HEK293 (cell line): ENCODE data around the gene NRSN2.

Source experiments
- CTCF ChIA-PET: fragments of 350-600 bp; formaldehyde crosslinking; extraction: SDS; loops from one replicate; lab custom pipeline; 2021; ENCODE audit warnings: antibody characterized with exemption; lab: Yijun Ruan, JAX
- POLR2A ChIA-PET: fragments of 300-600 bp; formaldehyde crosslinking; extraction: SDS; loops from one replicate; lab custom pipeline; 2020; ENCODE audit warnings: antibody characterized with exemption, inconsistent platforms; lab: Yijun Ruan, JAX
- H3K27ac ChIP-seq: fragments of 200-500 bp; sonication (Bioruptor generic); 2 replicates; pipeline ENCODE4 v1.5.1; 2014; ENCODE audit warnings: low read depth, low read length, control low read depth, inconsistent platforms; ENCODE audit errors: extremely low read depth
- H3K36me3 ChIP-seq, 2 experiments: fragments of 200-500 bp in 1 of 2; sonication (Bioruptor generic) in 1 of 2; 1 replicate in 1 of 2; 2 replicates in 1 of 2; pipeline ENCODE4 v1.5.1; 2014 to 2017; ENCODE audit warnings: inconsistent platforms in 2 of 2, low read length in 2 of 2; ENCODE audit not compliant: control insufficient read depth in 2 of 2, insufficient read depth in 1 of 2
- H3K4me1 ChIP-seq: fragments of 200-500 bp; sonication (Bioruptor generic); 2 replicates; pipeline ENCODE4 v1.5.1; 2014; ENCODE audit warnings: mild to moderate bottlenecking, low read length, inconsistent platforms; ENCODE audit not compliant: control insufficient read depth, insufficient read depth
- H3K4me3 ChIP-seq: 2 replicates; pipeline ENCODE4 v1.5.1; 2011; ENCODE audit warnings: low read depth, mild to moderate bottlenecking, control low read depth, low read length, moderate library complexity
- H3K9me3 ChIP-seq: fragments of 200-500 bp; sonication (Bioruptor generic); 2 replicates; pipeline ENCODE4 v1.5.1; 2014; ENCODE audit warnings: low read depth, low read length, inconsistent platforms; ENCODE audit not compliant: control insufficient read depth, insufficient read depth
- BCL11B ChIP-seq: fragments of 450-650 bp; formaldehyde crosslinking; IDR thresholded peaks from 2 replicates; pipeline ENCODE4 v1.5.1; 2016; ENCODE audit warnings: low read depth, missing biosample characterization, missing genetic modification characterization
- ELK4 ChIP-seq: IDR thresholded peaks from 2 replicates; pipeline ENCODE4 v1.6.1; 2011; ENCODE audit warnings: mild to moderate bottlenecking, low read depth, low read length, borderline replicate concordance
- GLI4 ChIP-seq: fragments of 450-650 bp; formaldehyde crosslinking; IDR thresholded peaks from 2 replicates; pipeline ENCODE4 v1.5.1; 2016; ENCODE audit warnings: missing biosample characterization, missing genetic modification characterization
- GLIS1 ChIP-seq: fragments of 450-650 bp; formaldehyde crosslinking; IDR thresholded peaks from 2 replicates; pipeline ENCODE4 v1.5.1; 2016; ENCODE audit warnings: missing biosample characterization, missing genetic modification characterization
- MYNN ChIP-seq: fragments of 450-650 bp; formaldehyde crosslinking; IDR thresholded peaks from 2 replicates; pipeline ENCODE4 v1.5.1; 2016; ENCODE audit warnings: missing biosample characterization, missing genetic modification characterization, borderline replicate concordance
- MZF1 ChIP-seq: fragments of 450-650 bp; formaldehyde crosslinking; IDR thresholded peaks from 2 replicates; pipeline ENCODE4 v1.5.1; 2017; ENCODE audit warnings: missing biosample characterization, missing genetic modification characterization, borderline replicate concordance
- SP7 ChIP-seq: fragments of 450-650 bp; formaldehyde crosslinking; IDR thresholded peaks from 2 replicates; pipeline ENCODE4 v1.5.1; 2016; ENCODE audit warnings: missing biosample characterization, missing genetic modification characterization
- YY1 ChIP-seq: fragments of 450-650 bp; formaldehyde crosslinking; IDR thresholded peaks from 2 replicates; pipeline ENCODE4 v1.5.1; 2018; ENCODE audit warnings: missing biosample characterization, missing genetic modification characterization
- ZBTB48 ChIP-seq: fragments of 450-650 bp; formaldehyde crosslinking; IDR thresholded peaks from 2 replicates; pipeline ENCODE4 v1.5.1; 2016; ENCODE audit warnings: missing biosample characterization, missing genetic modification characterization
- ZIC2 ChIP-seq: fragments of 450-650 bp; formaldehyde crosslinking; IDR thresholded peaks from 2 replicates; pipeline ENCODE4 v1.5.1; 2016; ENCODE audit warnings: missing biosample characterization, missing genetic modification characterization
- ZNF23 ChIP-seq: fragments of 450-650 bp; formaldehyde crosslinking; IDR thresholded peaks from 2 replicates; pipeline ENCODE4 v1.5.1; 2016; ENCODE audit warnings: missing biosample characterization, missing genetic modification characterization, borderline replicate concordance
- ZNF354C ChIP-seq: fragments of 450-650 bp; formaldehyde crosslinking; IDR thresholded peaks from 2 replicates; pipeline ENCODE4 v1.5.1; 2016; ENCODE audit warnings: missing biosample characterization, missing genetic modification characterization, low read depth, borderline replicate concordance
- ZNF624 ChIP-seq: fragments of 450-650 bp; formaldehyde crosslinking; IDR thresholded peaks from 2 replicates; pipeline ENCODE4 v1.5.1; 2017; ENCODE audit warnings: missing biosample characterization, missing genetic modification characterization
- ZNF639 ChIP-seq: fragments of 450-650 bp; formaldehyde crosslinking; IDR thresholded peaks from 2 replicates; pipeline ENCODE4 v1.5.1; 2016; ENCODE audit warnings: missing biosample characterization, missing genetic modification characterization
- ZNF645 ChIP-seq: fragments of 450-650 bp; formaldehyde crosslinking; IDR thresholded peaks from 2 replicates; pipeline ENCODE4; 2016; ENCODE audit warnings: missing biosample characterization, missing genetic modification characterization
- ZNF76 ChIP-seq: fragments of 450-650 bp; formaldehyde crosslinking; IDR thresholded peaks from 2 replicates; pipeline ENCODE4; 2016; ENCODE audit warnings: low read depth, missing biosample characterization, missing genetic modification characterization, borderline replicate concordance
- TF ChIP-seq, protein P1 (sequence below): fragments of 450-650 bp; formaldehyde crosslinking; IDR thresholded peaks from 2 replicates; pipeline ENCODE4 v1.5.1; 2016; ENCODE audit warnings: missing biosample characterization, missing genetic modification characterization, low read depth
- TF ChIP-seq, protein P2 (sequence below): fragments of 450-650 bp; formaldehyde crosslinking; IDR thresholded peaks from 2 replicates; pipeline ENCODE4 v1.5.1; 2017; ENCODE audit warnings: missing biosample characterization, missing genetic modification characterization

NRSN2 gene

GRCh38 chr20:300345-300990 is 46.4 kb upstream of the NRSN2 start (continued):
- 0 out of 2 replicates have a peak, but pooled peaks have one; percentile 18 for TF ChIP-seq GLIS1
- no peak for TF ChIP-seq ZNF624 (tag by site-specific recombination)
- TF ChIP-seq ZNF76 (tag by site-specific recombination): no peak
- TF ChIP-seq GLI4 (tag by site-specific recombination): no peak
- TF ChIP-seq BCL11B (tag by site-specific recombination): no peak
- no peak for TF ChIP-seq MZF1 (tag by site-specific recombination)

GRCh38 chr20:301886-302848 is 44.7 kb upstream of the NRSN2 start:
- TF ChIP-seq ZIC2 (peak; percentile 46; the same call in 1 of the 2 replicates), SP7 (tag by site-specific recombination) (peak; percentile 59), MYNN (no peak), YY1 (no peak)
- TF ChIP-seq, protein P1, sequence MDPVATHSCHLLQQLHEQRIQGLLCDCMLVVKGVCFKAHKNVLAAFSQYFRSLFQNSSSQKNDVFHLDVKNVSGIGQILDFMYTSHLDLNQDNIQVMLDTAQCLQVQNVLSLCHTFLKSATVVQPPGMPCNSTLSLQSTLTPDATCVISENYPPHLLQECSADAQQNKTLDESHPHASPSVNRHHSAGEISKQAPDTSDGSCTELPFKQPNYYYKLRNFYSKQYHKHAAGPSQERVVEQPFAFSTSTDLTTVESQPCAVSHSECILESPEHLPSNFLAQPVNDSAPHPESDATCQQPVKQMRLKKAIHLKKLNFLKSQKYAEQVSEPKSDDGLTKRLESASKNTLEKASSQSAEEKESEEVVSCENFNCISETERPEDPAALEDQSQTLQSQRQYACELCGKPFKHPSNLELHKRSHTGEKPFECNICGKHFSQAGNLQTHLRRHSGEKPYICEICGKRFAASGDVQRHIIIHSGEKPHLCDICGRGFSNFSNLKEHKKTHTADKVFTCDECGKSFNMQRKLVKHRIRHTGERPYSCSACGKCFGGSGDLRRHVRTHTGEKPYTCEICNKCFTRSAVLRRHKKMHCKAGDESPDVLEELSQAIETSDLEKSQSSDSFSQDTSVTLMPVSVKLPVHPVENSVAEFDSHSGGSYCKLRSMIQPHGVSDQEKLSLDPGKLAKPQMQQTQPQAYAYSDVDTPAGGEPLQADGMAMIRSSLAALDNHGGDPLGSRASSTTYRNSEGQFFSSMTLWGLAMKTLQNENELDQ (tag by site-specific recombination): no peak
- TF ChIP-seq, protein P2, sequence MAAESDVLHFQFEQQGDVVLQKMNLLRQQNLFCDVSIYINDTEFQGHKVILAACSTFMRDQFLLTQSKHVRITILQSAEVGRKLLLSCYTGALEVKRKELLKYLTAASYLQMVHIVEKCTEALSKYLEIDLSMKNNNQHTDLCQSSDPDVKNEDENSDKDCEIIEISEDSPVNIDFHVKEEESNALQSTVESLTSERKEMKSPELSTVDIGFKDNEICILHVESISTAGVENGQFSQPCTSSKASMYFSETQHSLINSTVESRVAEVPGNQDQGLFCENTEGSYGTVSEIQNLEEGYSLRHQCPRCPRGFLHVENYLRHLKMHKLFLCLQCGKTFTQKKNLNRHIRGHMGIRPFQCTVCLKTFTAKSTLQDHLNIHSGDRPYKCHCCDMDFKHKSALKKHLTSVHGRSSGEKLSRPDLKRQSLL (tag by site-specific recombination): peak; percentile 68
- ChIA-PET POLR2A (interaction anchor here (1.7 to 6.2 kb wide), 3 partner anchors 12 to 28 kb away, joined by 7 to 74 read pairs (median 7); partner anchors contain the start of gene SOX12), CTCF (interaction anchor here (0.7 to 4.1 kb wide), 3 partner anchors 17 to 83 kb away, joined by 3 to 21 read pairs (median 3); no protein-coding TSS in a partner anchor)
- Histone ChIP-seq H3K36me3 (peaks cover 0 to 15% of the 10 kb centered on the region in 2 experiments; a peak in 1 of 3 replicates), H3K9me3 (no peaks in the 10 kb centered on the region), H3K4me1 (peaks cover 22% of the 10 kb centered on the region), H3K27ac (no peak overlapping the region), H3K4me3 (no peak overlapping the region)

GRCh38 chr20:305745-306144 is 41.2 kb upstream of the NRSN2 start:
- CTCF ChIA-PET: interaction anchor here (0.7 kb wide), 1 partner anchor 9 kb away, joined by 3 read pairs; no protein-coding TSS in a partner anchor
- no peaks in the 10 kb centered on the region for H3K9me3 ChIP-seq
- no peaks in the 10 kb centered on the region for H3K36me3 ChIP-seq
- TF ChIP-seq ELK4 (no peak), ZBTB48 (no peak), ZNF639 (tag by site-specific recombination) (no peak), ZNF354C (tag by site-specific recombination) (no peak), ZNF645 (no peak), ZNF23 (no peak), GLIS1 (no peak)
- no peak overlapping the region for H3K4me3 ChIP-seq
- no peak overlapping the region for H3K27ac ChIP-seq
- POLR2A ChIA-PET: no interaction called here
- H3K4me1 ChIP-seq: peaks cover 9% of the 10 kb centered on the region
